NOMO-1 treated with dmso at 0.1 percent for 144 hours (cell line): Measurements from ENCODE around the gene CBFB.

Experiments
- DNase-seq: peaks from one replicate; lab custom pipeline; 2025; ENCODE audit not compliant: unreplicated experiment; lab: John Stamatoyannopoulos, UW

Gene CBFB

DNA sequence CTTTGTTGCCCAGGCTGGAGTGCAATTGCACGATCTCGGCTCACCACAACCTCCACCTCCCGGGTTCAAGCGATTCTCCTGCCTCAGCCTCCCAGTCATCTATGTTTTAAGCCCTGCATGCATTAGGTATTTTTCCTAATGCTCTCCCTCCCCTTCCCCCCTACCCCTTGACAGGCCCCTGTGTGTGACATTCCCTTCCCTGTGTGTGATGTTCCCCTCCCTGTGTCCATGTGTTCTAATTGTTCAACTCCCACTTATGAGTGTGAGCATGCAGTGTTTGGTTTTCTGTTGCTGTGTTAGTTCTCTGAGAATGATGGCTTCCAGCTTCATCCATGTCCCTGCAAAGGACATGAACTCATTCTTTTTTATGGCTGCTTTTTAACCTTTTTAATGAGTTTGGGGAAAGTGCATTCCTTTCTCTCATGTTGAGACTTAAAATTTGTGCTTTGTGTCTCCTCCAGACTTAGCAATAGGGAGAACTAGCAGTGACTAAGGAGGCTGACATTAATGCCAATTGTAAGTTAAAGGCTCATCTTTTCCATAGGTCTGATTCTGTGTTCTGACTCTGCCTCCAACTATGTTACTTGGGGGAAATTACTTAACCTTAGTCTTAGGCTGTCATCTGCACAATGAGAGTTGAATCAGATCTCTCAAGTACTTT lies 63.1 kb downstream of the CBFB start:
- no peak for DNase-seq

DNA sequence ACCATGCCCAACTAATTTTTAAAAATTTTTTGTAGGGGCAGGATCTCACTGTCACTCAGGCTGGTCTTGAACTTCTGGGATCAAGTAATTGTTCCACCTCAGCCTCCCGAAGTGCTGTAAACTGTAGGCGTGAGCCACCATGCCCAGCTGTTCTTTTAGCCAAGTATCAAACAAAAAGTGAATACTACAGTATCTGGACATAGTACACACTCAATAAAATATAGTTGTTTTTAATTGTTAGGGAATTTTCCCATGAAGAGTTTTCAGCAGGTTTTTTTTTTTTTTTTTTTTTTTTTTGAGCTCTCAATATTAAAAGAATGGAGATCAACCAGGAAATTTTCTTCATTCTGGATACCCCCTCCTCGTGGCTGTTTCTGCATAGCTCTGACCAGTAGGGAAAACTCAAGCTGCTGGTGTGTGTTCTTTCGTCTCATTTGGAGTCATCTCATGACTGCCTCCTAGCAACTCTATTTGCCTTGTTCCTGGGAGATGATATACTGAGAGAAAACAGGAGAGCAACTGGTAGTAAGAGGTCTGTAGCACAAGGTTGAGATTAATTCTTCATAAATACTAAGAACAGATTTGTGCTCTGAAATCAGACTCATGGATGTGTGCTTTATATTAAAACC lies 64.3 kb downstream of the CBFB start:
- DNase-seq: no peak

DNA sequence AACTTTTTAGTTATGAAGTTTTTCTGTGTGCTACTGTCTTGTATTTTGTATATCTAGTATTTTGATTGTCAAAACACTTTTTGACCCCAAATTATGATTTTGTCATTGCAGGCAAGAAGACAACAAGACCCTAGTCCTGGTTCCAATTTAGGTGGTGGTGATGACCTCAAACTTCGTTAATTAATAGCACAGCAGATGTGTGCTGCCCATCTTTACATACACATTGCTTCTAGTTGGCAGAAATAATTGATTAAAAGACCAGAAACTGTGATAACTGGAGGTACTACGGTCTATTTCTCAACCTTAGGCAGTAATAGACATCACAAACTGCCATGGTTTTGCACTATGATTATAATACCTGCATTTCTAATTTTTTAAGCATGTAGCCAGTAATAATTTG lies 69.7 kb downstream of the CBFB start:
- no peak for DNase-seq

- no peak for DNase-seq
Observed at GRCh38 chr16:67100569-67101310, 71.8 kb downstream of the CBFB start.

DNA sequence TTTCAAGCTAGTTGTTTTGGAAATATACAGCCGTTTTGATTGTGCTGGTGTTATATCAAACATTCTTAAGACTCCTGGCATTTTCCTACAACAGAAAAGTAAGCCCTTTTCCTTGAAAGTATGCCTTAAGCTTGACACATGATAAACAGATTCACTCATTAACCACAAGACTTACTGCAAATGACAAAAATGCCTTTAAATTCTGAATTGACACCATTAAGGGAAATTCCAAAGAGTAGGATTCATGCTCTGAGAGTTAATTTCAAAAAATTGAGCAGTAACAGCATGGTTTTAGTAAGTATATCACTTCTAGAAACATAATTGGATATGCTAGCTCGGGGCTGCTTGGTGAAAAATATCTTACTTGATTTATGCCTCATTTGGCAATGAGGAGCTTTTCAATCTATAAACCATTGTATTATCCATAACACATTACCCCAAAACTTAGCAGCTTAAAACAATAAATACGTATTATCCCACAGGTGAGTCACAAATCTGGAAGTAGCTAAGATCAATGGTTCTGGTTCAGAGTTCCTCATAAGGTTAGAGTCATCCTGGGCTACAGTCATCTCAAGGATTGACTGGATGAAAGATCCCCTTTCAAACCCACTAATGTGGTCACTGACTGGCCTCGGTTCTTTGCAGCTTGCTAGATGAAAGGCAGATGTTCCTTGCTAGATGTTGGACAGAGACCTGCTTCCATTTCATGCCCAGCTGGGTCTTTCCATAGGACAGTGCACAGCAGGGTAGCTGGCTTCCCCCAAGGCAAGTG lies 72.5 kb downstream of the CBFB start:
- no peak for DNase-seq

- no peak for DNase-seq
Observed at GRCh38 chr16:67104061-67104460, 75.1 kb downstream of the CBFB start.

DNA sequence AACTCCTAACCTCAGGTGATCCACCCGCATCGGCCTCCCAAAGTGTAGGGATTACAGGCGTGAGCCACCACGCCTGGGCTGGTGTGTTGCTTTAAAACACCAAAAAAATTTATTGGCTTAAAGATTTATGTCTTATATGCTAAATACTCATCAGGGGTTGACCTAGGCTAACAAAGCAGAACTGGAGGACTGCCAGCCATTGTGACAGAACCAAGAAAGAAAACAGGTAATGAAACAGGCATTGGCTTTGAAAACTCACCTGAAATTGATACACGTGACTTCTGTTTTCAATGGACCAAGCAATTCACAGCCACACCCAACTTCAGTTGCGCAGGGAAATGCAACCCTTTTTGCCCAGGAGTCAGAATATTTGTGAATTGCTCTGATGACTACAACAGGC lies 75.9 kb downstream of the CBFB start:
- DNase-seq: no peak

DNA sequence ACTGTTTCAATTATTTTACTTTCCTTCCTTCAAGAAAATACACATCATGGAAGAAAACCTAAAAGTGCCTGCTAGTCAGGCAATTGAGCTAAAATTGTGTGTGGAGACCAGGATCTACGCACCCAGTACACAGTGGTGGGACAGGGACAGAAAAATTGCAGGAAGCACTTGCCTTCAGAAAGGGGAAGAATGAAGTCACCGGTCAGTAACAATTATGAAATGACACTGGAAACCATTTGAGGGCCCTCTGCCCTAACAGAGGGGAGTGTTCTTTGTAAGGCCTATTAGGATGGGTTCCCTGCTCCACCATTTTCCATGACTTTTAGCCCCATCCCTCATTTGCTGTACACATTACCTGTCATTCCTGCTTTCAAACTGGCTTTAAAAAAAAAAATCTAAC lies 76.3 kb downstream of the CBFB start:
- DNase-seq: peak; percentile 26

GRCh38 chr16:67105881-67106280 lies 76.9 kb downstream of the CBFB start:
- DNase-seq: no peak

DNA sequence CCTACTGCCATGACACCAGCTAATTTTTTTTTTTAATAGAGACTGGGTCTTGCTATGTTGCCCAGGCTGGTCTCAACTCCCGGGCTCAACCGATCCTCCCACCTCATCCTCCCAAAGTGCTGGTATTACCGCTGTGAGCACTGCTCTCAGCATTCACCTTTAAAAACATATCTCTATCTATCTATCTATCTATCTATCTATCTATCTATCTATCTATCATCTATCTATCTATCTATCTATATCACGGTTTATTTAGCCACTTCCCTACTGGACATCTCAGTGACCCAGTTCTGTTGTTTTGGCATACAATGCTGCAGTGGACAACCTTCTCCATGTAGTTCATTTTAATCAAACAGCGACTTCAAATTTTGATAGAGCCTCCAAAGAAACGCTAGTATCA lies 79.5 kb downstream of the CBFB start:
- no peak for DNase-seq

GRCh38 chr16:67108931-67109406 lies 80.0 kb downstream of the CBFB start:
- no peak for DNase-seq

- peak; percentile 84 for DNase-seq
Observed at GRCh38 chr16:67109407-67110135, 80.6 kb downstream of the CBFB start, which contains the start of gene PHAF1. TSS of gene PHAF1 (plus strand) at chr16:67109941. CDS start at chr16:67110176, 235 bp downstream.

DNA sequence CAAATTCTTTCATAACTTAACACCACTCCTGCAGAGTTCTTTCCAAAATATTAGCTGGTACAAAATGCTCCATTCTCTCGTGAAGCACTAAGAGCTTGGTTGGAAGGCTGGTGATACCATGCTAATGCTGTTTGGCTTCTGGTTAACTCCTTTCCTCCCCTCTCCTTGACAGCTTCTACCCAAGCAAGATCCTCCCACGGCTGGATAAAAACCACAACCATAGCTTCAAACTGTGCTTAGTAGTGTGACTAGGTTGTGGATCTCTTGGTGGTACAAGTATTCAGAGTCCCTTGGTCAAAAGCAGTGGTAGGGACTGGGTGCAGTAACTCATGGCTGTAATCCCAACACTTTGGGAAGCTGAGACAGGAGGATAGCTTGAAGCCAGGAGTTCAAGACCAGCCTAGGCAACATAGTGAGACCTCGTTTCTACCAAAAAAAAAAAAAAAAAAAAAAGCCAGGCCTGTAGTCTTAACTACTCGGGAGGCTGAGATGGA lies 83.0 kb downstream of the CBFB start:
- DNase-seq: no peak

DNA sequence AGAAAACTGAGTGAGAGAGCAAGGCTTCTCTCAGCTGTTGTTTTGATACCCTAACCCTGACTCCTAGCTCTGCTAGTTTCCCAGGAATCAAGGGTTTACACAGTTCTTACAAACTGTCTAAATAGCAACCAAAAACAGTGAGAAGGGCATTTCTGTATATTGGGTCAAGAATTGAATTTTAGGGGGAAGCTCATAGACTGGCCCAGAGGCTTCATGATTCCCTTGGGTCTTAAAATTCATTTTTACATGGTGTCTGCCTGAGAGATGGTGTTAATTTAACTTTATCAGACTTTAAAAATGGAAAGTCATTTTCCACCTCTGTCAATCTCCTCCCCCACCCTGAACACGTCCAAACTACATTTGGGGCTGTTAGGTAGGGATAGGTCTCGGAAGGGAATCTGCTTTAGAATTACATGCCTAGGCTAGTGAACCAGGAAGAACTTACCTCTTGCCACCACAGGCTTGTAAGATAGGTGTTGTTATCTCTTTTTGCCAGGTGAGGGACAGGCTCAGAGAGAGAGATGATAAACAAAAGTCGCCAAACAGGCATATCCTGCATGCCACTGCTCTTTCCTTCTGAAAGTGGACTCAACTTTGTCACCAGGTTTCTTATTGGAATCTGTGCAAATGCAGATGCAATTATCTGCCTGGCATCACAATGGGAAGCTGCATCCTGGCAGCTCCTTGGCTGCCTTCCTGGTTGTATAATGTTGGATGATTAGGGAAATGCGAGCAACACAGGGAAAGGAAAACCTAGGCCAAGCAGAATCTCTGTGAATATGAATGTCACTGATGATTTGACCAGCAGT lies 83.8 kb downstream of the CBFB start:
- no peak for DNase-seq

- DNase-seq: no peak
Observed at GRCh38 chr16:67114793-67115192, 85.8 kb downstream of the CBFB start.

DNA sequence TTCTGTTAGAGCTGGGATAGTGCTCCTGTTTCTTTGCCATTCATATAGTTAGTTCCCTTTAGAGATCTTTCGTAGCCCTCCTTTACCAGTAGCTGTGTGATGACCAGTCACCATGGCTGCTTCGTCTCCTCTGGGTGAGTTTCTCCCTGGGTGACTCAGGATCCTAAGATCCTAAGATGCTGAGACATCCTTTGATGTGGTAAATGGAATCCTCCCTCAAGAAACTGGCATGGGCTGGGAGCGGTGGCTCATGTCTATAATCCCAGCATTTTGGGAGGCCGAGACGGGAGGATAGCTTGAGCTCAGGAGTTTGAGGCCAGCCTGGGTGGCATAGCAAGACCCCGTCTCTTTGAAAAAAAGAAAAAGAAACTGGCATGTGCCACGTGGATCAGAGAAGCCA lies 86.7 kb downstream of the CBFB start:
- no peak for DNase-seq

DNA sequence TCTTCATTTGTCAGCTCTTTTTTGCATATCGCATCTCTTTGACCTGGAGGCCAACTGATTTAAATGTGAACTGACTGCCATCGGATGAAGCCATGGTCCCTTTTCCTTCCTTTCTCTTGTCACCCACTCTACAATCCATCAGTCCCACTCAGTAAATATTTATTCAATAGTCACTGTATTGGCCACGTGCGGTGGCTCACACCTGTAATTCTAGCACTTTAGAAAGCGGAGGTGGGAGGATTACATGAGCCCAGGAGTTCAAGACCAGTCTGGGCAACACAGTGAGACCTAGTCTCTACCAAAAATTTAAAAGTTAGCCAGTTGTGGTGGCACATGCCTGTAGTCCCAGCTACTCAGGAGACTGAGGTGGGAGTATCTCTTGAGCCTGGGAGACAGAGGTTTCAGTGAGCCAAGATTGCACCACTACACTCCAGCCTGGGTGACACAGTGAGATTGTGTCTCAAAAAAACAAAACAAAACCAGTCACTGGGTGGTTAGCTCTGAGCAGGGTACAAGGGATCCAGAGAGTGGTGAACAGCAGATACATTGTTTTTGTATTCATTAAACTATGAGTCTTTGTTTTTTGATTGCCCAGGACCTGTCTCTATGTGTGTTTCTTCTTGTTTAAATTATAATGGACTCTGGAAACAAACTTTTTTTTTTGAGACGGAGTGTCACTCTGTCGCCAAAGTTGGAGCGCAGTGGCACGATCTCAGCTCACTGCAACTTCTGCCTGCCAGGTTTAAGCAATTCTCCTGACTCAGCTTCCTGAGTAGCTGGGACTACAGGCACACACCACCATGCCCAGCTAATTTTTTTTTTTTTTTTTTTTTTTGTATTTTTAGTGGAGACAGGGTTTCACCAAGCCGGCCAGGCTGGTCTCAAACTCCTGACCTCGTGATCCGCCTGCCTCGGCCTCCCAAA lies 87.7 kb downstream of the CBFB start:
- DNase-seq: no peak

- no peak for DNase-seq
Observed at GRCh38 chr16:67117716-67118115, 88.8 kb downstream of the CBFB start.

GRCh38 chr16:67120025-67120424 lies 91.1 kb downstream of the CBFB start:
- DNase-seq: no peak
